ENCODE measurements around the gene PRDM16.

The PRDM16 gene

DNA sequence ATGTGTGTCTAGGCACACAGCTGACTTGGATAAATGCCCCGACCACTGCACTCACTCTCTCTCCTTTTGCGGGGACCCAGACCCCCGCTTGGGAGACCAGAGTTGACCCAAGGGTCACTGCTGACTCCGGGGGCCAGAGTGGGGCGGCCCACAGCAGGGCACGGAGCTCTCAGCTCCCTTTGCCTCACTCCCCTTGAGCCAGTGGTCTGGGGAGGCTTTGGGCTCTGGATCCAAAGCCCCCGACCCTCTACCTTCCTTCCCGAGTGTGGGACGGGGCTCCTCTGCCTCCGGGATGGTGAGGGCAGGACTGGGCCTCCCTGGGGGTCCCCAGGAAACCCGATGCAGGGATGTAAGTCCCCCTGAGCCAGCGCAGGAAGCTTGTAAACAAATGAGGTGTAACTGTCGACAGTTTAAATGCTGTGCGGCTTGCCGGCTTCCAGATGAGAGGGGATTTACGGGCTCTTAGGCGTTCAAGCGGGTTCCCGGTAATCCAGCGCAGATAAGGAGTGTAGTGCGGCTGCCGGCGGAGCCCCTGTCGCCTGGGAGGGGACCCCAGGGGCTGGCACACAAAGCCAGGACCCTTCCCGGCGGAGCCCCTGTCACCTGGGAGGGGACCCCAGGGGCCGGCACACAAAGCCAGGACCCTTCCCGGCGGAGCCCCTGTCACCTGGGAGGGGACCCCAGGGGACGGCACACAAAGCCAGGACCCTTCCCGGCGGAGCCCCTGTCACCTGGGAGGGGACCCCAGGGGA is 40.3 kb upstream of the PRDM16 start:
- DNase-seq (ENCODE audit: low read depth, low spot score) = no peak
- no peaks in the 10 kb centered on the region for H3K27me3 ChIP-seq (ENCODE audit: insufficient read depth, insufficient read length)
- H3K9me3 ChIP-seq (ENCODE audit: insufficient read depth, low read length) = no peaks in the 10 kb centered on the region
- no peak for TF ChIP-seq ZNF274 (IDR thresholded peaks at IDR 0.05; ENCODE audit: low read depth, low read length)
- no peak for TF ChIP-seq YY1 (IDR thresholded peaks at IDR 0.05; ENCODE audit: insufficient read depth, insufficient read length)
- no peak for TF ChIP-seq SUZ12 (IDR thresholded peaks at IDR 0.05; ENCODE audit: extremely low read depth, insufficient read depth, insufficient read length)
- no peaks in the 10 kb centered on the region for H3K4me1 ChIP-seq (ENCODE audit: insufficient read depth, insufficient read length)
- no peak overlapping the region for H3K9ac ChIP-seq (ENCODE audit: insufficient read length, low read depth)
- no peaks in the 10 kb centered on the region for H3K36me3 ChIP-seq (ENCODE audit: insufficient read depth, insufficient read length, low read length)
- H3K4me3 ChIP-seq (ENCODE audit: insufficient read length, low read depth) = no peak overlapping the region

DNA sequence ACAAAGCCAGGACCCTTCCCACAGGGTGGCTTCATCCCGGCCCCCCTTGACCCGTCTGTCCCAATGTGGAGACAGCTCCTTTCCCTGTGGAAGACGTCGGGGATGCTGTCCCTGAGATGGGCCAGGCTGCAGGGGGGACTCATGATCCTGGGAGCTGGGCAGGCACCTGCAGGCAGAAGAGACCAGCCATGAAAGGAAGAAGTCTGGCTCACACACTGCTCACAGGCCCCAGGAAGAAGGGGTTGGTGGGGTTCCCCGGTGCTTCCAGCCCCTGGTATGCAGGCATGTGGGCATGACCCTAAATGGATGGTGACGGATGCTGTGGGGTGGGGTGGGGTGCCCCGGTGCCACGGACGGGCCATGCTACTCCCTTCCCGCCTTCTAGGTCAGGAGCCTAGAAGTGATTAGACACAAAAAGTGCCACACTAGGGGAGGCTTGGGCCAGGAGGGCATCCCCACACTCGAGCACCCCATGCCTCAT is 39.5 kb upstream of the PRDM16 start:
- H3K9ac ChIP-seq (ENCODE audit: insufficient read length, low read depth) = no peak overlapping the region
- no peaks in the 10 kb centered on the region for H3K36me3 ChIP-seq (ENCODE audit: insufficient read depth, insufficient read length, low read length)
- H3K9me3 ChIP-seq (ENCODE audit: insufficient read depth, low read length) = no peaks in the 10 kb centered on the region
- H3K4me3 ChIP-seq (ENCODE audit: insufficient read length, low read depth) = no peak overlapping the region
- DNase-seq (ENCODE audit: low read depth, low spot score) = no peak
- TF ChIP-seq SUZ12 (IDR thresholded peaks at IDR 0.05; ENCODE audit: extremely low read depth, insufficient read depth, insufficient read length) (no peak), ZNF274 (IDR thresholded peaks at IDR 0.05; ENCODE audit: low read depth, low read length) (no peak), YY1 (IDR thresholded peaks at IDR 0.05; ENCODE audit: insufficient read depth, insufficient read length) (no peak)
- H3K4me1 ChIP-seq (ENCODE audit: insufficient read depth, insufficient read length) = no peaks in the 10 kb centered on the region
- no peaks in the 10 kb centered on the region for H3K27me3 ChIP-seq (ENCODE audit: insufficient read depth, insufficient read length)

DNA sequence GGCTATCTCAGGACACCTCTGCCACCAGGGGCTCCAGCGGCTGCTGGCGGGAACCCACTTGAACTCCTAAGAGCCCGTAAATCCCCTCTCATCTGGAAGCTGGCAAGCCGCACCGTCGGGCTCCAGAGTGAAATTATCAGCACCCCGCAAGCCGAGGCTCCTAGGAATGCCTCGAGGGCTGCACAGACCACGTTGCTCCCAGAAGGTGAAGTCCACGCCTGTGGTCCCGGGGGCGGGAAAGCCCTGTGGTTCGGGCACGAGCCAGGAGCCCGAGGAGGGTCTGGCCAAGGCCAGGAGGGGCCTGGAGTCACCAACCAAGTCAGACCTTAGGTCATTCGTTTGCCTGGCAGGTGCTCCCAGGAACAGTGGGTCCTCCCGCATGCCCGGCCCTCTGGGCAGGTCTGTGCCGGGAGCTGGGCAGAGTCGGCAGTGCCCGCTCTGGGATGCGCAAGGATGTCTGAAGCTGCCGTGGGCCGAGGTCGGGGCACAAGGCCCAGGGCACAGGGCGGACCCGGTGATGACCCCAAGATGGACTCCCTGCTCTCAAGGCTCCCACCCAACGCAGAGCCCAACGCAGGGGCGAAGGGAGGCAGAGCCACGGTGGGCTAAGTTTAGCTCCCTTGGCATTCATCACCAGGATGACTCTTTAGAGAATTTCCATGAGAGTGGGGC is 38.9 kb upstream of the PRDM16 start:
- no peak for DNase-seq (ENCODE audit: low read depth, low spot score)
- Histone ChIP-seq H3K9me3 (ENCODE audit: insufficient read depth, low read length) (no peaks in the 10 kb centered on the region), H3K4me1 (ENCODE audit: insufficient read depth, insufficient read length) (no peaks in the 10 kb centered on the region), H3K36me3 (ENCODE audit: insufficient read depth, insufficient read length, low read length) (no peaks in the 10 kb centered on the region), H3K27me3 (ENCODE audit: insufficient read depth, insufficient read length) (no peaks in the 10 kb centered on the region), H3K4me3 (ENCODE audit: insufficient read length, low read depth) (no peak overlapping the region), H3K9ac (ENCODE audit: insufficient read length, low read depth) (no peak overlapping the region)
- no peak for TF ChIP-seq YY1 (IDR thresholded peaks at IDR 0.05; ENCODE audit: insufficient read depth, insufficient read length)
- TF ChIP-seq ZNF274 (IDR thresholded peaks at IDR 0.05; ENCODE audit: low read depth, low read length) = no peak
- TF ChIP-seq SUZ12 (IDR thresholded peaks at IDR 0.05; ENCODE audit: extremely low read depth, insufficient read depth, insufficient read length) = no peak

DNA sequence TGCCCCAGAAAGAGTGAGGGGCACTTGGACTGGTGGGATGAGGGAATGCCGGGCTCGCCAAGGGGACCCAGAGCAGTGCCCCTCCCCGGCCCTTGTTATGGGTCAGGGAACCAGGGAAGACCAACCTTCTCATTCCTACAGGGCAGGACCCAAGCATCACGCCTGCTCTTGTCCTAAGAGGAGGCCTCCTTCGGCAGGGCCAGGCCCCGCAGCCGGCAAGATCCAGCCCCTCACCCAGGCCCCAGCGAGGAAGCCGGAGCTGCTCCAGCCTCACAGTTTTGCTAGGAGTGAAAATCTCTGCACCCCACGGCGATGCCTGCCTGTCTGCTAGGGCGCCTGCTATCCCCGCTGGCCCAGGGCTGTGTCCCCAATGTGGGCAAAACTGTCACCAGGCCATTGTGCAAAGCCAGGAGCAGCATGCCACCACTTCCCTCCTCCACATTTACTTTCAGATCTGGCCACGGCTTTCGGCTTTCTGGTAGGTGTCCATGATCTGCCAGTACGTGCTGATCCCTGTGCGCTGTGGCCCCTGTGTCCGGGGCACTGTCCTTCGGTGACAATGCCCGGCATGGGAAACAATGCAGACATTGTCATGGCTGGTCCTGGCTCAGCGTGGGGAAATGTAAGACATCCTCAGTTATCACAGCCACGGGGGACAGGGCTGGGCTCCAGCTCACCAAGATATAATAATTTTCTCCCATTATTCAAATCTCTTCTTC is 38.2 kb upstream of the PRDM16 start:
- DNase-seq (ENCODE audit: low read depth, low spot score) = no peak
- Histone ChIP-seq H3K4me1 (ENCODE audit: insufficient read depth, insufficient read length) (no peaks in the 10 kb centered on the region), H3K36me3 (ENCODE audit: insufficient read depth, insufficient read length, low read length) (no peaks in the 10 kb centered on the region), H3K4me3 (ENCODE audit: insufficient read length, low read depth) (no peak overlapping the region), H3K9me3 (ENCODE audit: insufficient read depth, low read length) (no peaks in the 10 kb centered on the region), H3K27me3 (ENCODE audit: insufficient read depth, insufficient read length) (no peaks in the 10 kb centered on the region), H3K9ac (ENCODE audit: insufficient read length, low read depth) (no peak overlapping the region)
- no peak for TF ChIP-seq YY1 (IDR thresholded peaks at IDR 0.05; ENCODE audit: insufficient read depth, insufficient read length)
- TF ChIP-seq SUZ12 (IDR thresholded peaks at IDR 0.05; ENCODE audit: extremely low read depth, insufficient read depth, insufficient read length) = no peak
- TF ChIP-seq ZNF274 (IDR thresholded peaks at IDR 0.05; ENCODE audit: low read depth, low read length) = no peak

DNA sequence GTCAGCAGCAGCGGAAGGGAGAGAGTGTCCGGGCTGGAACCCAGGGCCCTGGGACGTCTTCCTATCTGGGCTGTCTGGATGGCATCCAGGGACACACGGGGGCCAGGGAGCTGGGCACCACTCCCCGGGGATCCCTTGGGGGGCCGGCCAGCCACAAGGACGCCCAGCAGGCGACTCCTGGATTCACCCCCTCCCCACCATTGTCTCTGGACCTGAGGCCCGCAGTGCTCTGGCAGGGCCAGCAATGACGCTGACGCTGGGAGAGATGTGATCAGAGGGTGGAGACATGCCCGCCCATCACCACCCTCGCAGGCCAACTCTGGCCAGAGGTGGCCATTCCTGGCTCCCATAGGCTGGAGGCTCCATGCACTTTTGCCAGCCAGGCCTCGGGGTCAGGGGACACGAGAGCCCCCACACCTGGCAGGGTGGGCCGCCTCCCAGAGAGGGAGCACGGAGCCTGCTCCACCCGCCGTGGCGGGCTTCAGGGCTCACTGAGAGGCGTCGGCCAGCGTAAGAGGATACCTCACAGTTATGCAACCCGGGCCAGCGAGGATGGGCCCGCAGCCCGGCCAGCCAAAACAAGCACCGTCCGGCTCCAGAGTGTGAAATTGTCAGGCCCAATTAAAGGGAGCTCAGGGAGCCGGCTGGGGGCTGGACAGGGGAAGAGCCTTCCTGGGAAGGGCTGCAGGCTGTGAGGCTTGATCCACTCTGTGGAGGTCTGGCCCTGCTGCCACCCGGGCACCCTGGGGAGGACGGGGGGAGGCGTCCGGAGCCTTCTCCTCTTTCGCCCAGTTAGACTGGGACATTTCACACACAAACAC is 37.4 kb upstream of the PRDM16 start:
- DNase-seq (ENCODE audit: low read depth, low spot score) = no peak
- Histone ChIP-seq H3K4me3 (ENCODE audit: insufficient read length, low read depth) (no peak overlapping the region), H3K9me3 (ENCODE audit: insufficient read depth, low read length) (no peaks in the 10 kb centered on the region), H3K4me1 (ENCODE audit: insufficient read depth, insufficient read length) (peaks cover 3% of the 10 kb centered on the region), H3K9ac (ENCODE audit: insufficient read length, low read depth) (no peak overlapping the region), H3K27me3 (ENCODE audit: insufficient read depth, insufficient read length) (no peaks in the 10 kb centered on the region), H3K36me3 (ENCODE audit: insufficient read depth, insufficient read length, low read length) (no peaks in the 10 kb centered on the region)
- TF ChIP-seq YY1 (IDR thresholded peaks at IDR 0.05; ENCODE audit: insufficient read depth, insufficient read length) (no peak), ZNF274 (IDR thresholded peaks at IDR 0.05; ENCODE audit: low read depth, low read length) (no peak), SUZ12 (IDR thresholded peaks at IDR 0.05; ENCODE audit: extremely low read depth, insufficient read depth, insufficient read length) (no peak)

DNA sequence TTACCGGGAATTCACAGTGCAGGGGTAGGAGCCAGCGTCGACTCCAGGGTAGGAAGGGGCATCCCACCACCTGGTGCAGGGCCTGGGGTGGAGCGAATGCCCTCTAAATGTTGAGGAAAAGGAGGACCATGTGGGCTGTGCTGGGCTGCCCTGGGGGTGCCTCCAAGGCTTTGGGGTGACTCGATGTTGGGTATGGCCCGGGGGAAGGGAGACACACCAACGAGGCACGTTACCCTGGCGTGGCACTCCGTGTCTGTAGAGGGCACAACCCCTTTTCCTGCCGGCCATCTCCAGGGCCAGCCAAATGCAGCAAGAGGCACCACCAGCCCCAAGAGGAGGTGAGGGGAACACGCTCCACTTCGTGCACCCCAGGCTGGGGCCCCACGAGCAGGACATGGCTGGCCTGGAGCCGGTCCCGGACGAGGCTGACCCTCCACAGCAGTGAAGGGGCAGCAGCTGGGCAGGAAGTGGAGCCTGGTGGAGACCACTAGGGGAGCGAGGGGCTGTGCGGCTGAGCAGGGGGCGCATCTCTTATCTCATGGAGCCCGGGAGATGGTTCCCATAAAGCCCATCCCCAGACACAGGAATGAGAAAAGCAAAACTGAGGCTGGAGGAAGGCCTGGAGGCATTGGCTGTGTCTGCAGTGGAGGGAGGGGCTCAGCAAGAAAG is 36.5 kb upstream of the PRDM16 start:
- DNase-seq (ENCODE audit: low read depth, low spot score) = no peak
- Histone ChIP-seq H3K9ac (ENCODE audit: insufficient read length, low read depth) (no peak overlapping the region), H3K9me3 (ENCODE audit: insufficient read depth, low read length) (no peaks in the 10 kb centered on the region), H3K36me3 (ENCODE audit: insufficient read depth, insufficient read length, low read length) (no peaks in the 10 kb centered on the region), H3K4me1 (ENCODE audit: insufficient read depth, insufficient read length) (peaks cover 3% of the 10 kb centered on the region), H3K4me3 (ENCODE audit: insufficient read length, low read depth) (no peak overlapping the region), H3K27me3 (ENCODE audit: insufficient read depth, insufficient read length) (no peaks in the 10 kb centered on the region)
- no peak for TF ChIP-seq YY1 (IDR thresholded peaks at IDR 0.05; ENCODE audit: insufficient read depth, insufficient read length)
